ENCODE data around the gene PDE4B. TPM values are rescaled to one million over a fixed set of nuclear protein-coding genes. Genes with fewer than 3 reads are reported as not detected.

Gene PDE4B
- total and polyA plus RNA-seq, 9 donors, result 1.7 to 8.2 (median 5.1) TPM

DNA sequence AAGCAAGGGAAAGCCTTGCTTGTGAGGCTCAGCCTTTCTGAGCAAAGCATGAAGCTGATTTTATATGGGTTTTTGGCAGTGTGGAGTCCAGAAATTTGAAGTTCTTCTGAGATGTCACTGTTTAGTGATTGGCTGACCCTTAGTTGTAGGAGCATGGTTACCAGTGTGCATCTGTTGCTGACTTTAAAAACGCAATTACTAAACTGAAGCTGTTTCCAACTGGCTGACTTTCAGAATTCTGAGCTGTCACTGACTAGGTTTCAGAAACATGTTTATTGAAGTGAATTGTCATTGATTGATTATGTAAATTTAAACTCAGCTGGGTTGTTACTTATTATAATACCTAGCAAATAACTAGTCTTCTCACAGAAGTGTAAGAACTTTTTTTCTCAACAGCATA, 89.4 kb downstream of the PDE4B start:
- DNase-seq, result no peak
- H3K4me3 ChIP-seq, result no peak overlapping the region
- H3K9me3 ChIP-seq, result no peaks in the 10 kb centered on the region
- intact Hi-C loops (cut with DNase I), result no loop called here
- H3K4me1 ChIP-seq (ENCODE audit: insufficient read depth), result no peaks in the 10 kb centered on the region
- no peaks in the 10 kb centered on the region for H3K36me3 ChIP-seq
- no peak overlapping the region for H3K27ac ChIP-seq
- no peak for TF ChIP-seq POLR2A (IDR thresholded peaks at IDR 0.05)
- no peak for TF ChIP-seq EP300 (IDR thresholded peaks at IDR 0.05)
- TF ChIP-seq, protein P1, sequence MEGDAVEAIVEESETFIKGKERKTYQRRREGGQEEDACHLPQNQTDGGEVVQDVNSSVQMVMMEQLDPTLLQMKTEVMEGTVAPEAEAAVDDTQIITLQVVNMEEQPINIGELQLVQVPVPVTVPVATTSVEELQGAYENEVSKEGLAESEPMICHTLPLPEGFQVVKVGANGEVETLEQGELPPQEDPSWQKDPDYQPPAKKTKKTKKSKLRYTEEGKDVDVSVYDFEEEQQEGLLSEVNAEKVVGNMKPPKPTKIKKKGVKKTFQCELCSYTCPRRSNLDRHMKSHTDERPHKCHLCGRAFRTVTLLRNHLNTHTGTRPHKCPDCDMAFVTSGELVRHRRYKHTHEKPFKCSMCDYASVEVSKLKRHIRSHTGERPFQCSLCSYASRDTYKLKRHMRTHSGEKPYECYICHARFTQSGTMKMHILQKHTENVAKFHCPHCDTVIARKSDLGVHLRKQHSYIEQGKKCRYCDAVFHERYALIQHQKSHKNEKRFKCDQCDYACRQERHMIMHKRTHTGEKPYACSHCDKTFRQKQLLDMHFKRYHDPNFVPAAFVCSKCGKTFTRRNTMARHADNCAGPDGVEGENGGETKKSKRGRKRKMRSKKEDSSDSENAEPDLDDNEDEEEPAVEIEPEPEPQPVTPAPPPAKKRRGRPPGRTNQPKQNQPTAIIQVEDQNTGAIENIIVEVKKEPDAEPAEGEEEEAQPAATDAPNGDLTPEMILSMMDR (IDR thresholded peaks at IDR 0.05), result no peak
- H3K27me3 ChIP-seq, result no peaks in the 10 kb centered on the region
- 30 to 36% (median 34%) methylated on average over 1 of the region's 1 CpG for WGBS, 3 donors

DNA sequence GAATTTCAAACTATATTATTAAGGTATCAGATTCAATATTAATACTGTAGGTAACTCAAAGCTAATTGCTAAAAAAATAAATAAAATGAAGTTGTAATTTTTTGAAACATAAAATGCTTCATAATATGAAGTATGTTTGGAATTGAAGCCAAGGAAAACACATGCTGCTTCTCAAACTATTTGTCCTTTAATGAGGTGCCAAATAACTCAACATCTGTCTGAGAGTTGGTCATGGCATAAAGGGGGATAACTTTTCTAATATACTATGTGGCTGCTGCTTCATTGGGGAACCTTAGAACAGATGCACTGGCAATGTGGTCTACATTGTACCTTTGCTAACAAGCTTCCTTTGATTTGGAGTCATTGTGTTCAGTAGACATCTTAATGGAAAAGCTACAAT, 96.7 kb downstream of the PDE4B start:
- H3K27me3 ChIP-seq, result no peaks in the 10 kb centered on the region
- DNase-seq, result no peak
- H3K36me3 ChIP-seq, result no peaks in the 10 kb centered on the region
- no peaks in the 10 kb centered on the region for H3K9me3 ChIP-seq
- TF ChIP-seq POLR2A (IDR thresholded peaks at IDR 0.05) (no peak), EP300 (IDR thresholded peaks at IDR 0.05) (no peak)
- TF ChIP-seq, protein P1 (IDR thresholded peaks at IDR 0.05), result no peak
- H3K4me1 ChIP-seq (ENCODE audit: insufficient read depth), result no peaks in the 10 kb centered on the region
- H3K4me3 ChIP-seq, result no peak overlapping the region
- intact Hi-C loops (cut with DNase I), result no loop called here
- no peak overlapping the region for H3K27ac ChIP-seq

DNA sequence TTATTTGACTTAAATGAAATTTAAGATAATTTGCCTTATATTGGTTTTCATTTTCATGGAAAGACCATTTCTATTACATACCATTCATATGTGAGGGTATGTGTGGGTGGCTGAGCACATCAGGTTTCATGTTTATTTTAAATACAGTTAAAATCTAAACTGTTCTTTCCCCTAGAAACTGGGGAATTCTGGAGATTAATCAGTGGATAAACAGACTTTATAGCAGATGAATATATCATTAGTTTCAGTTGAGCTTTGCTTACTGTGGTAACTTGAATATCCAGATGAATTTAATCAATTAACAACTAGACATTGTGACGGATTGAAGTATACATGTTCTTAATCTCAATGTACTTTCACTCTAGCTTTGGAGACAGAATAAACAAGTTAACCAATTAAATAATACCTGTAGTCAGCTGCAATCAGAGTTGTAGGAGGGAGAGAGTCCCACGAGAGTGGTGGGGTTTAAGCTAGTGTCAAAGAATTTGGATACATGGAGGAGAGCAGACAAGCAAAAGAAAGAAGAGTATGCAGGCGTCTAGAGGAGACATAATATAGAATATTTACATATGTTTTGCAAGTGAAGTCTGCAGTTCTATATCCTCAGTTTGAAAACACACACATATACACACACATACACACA, 97.6 kb downstream of the PDE4B start:
- WGBS, 3 donors, result 7 to 24% (median 10%) methylated on average over 3 of the region's 3 CpGs
- no peak for DNase-seq
- no peaks in the 10 kb centered on the region for H3K27me3 ChIP-seq
- H3K27ac ChIP-seq, result no peak overlapping the region
- no peak overlapping the region for H3K4me3 ChIP-seq
- H3K36me3 ChIP-seq, result no peaks in the 10 kb centered on the region
- no peaks in the 10 kb centered on the region for H3K4me1 ChIP-seq (ENCODE audit: insufficient read depth)
- no peaks in the 10 kb centered on the region for H3K9me3 ChIP-seq
- TF ChIP-seq, protein P1 (IDR thresholded peaks at IDR 0.05), result no peak
- TF ChIP-seq EP300 (IDR thresholded peaks at IDR 0.05) (no peak), POLR2A (IDR thresholded peaks at IDR 0.05) (no peak)
- intact Hi-C loops (cut with DNase I), result no loop called here

DNA sequence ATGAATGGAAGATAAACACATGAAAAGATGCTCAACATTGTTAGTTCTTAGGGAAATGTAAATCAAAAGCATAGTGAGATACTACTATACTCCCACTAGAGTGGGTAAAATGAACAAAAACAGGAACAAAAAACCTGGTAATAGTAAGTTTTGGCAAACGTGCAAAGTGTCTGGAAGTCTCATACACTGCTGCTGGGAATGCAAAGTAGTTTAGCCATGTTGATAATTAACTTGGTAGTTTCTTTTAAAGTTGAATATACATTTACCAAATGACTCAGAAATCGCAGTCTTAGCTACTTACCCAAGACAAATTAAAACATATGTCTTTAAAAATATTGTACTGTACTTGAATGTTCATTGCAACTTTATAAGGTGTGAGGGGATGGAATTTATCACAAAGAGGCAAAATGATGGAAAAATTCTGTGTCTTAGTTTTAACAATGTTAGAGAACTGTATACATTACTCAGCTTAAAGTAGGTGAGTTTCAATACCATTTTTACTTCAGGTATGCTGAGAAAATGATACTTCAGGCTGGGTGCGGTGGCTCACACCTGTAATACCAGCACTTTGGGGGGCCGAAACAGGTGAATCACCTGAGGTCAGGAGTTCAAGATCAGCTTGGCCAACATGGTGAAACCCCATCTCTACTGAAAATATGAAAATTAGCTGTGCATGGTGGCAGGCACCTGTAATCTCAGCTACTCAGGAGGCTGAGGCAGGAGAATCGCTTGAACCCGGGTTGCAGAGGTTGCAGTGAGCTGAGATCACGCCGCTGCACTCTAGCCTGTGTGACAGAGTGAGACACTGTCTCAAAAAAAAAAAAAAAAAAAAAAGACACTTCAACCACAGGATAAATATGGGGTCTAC, 102.3 kb downstream of the PDE4B start:
- TF ChIP-seq POLR2A (IDR thresholded peaks at IDR 0.05) (no peak), EP300 (IDR thresholded peaks at IDR 0.05) (no peak)
- TF ChIP-seq, protein P1 (IDR thresholded peaks at IDR 0.05), result no peak
- H3K27ac ChIP-seq, result no peak overlapping the region
- intact Hi-C loops (cut with DNase I), result no loop called here

More for the DNA sequence above, 102.3 kb downstream of the PDE4B start:
- H3K36me3 ChIP-seq, result no peaks in the 10 kb centered on the region
- H3K27me3 ChIP-seq, result no peaks in the 10 kb centered on the region
- H3K4me3 ChIP-seq, result no peak overlapping the region
- WGBS, 3 donors, result 74 to 76% (median 76%) methylated on average over 8 of the region's 8 CpGs
- no peak for DNase-seq
- no peaks in the 10 kb centered on the region for H3K4me1 ChIP-seq (ENCODE audit: insufficient read depth)
- H3K9me3 ChIP-seq, result no peaks in the 10 kb centered on the region
